Measurements from ENCODE around the gene FAM90A26. TPM values are rescaled to one million over a fixed set of nuclear protein-coding genes. Genes with fewer than 3 reads are reported as not detected.
"Not testable (repeated sequence)": the region's sequence is repeated elsewhere in the genome, so short reads cannot be mapped to it uniquely, and the experiment has no call there.

The FAM90A26 gene
- total and polyA plus RNA-seq, 2 of the 8 experiments (the other 6 are each of a cell fraction or from before 2014, with no cell fraction given), result not detected

DNA sequence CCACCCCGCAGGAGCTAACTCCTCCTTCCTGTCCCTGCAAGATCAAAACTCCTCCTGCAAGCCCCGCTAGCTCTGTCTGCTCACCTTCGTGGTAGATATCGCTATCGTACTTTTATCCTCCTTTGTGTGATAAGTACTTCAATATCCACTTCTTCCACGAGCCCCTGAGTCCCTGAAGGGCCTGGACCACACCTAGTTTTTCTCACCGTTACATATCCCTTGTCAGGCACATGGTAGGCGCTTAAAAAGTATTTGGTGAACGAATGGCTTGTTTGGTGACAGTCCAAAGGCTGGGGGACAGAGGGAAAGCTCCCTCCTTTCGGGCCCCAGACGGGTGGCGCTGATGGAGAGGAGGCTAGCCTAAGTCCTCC lies 18.4 kb upstream of the FAM90A26 start:
- H3K23me2 ChIP-seq (ENCODE audit: low read depth, low read length); H2BK15ac ChIP-seq (ENCODE audit: low read length); H3K27ac ChIP-seq (ENCODE audit: low read depth, low read length); H4K20me1 ChIP-seq (replicated peaks in 1 of 2; ENCODE audit: control insufficient read depth in 1 of 2, insufficient read depth in 2 of 2, low read length in 2 of 2); H2BK12ac ChIP-seq (ENCODE audit: low read depth, low read length); H2BK20ac ChIP-seq (ENCODE audit: low read length); H2AFZ ChIP-seq (ENCODE audit: low read length); H3K4me1 ChIP-seq (replicated peaks in 1 of 4; ENCODE audit: control insufficient read depth in 3 of 4, insufficient read depth in 4 of 4, low read length in 3 of 4); H3K79me1 ChIP-seq (ENCODE audit: low read depth, low read length); H3K56ac ChIP-seq (replicated peaks; ENCODE audit: insufficient read length, low read depth, low read length); H3K4ac ChIP-seq (replicated peaks; ENCODE audit: insufficient read length, low read depth, low read length); H2BK120ac ChIP-seq (replicated peaks; ENCODE audit: low read depth, low read length); H4K91ac ChIP-seq (replicated peaks; ENCODE audit: insufficient read length, low read length); DNase-seq (ENCODE audit: low read depth in 1 of 2, low spot score in 2 of 2); FAIRE-seq; CTCF ChIA-PET (ENCODE audit: partially characterized antibody); POLR2A ChIA-PET (ENCODE audit: partially characterized antibody); H3K18ac ChIP-seq (ENCODE audit: extremely low read depth, low read length); H2AK5ac ChIP-seq (ENCODE audit: low read depth, low read length); H3K36me3 ChIP-seq (ENCODE audit: control insufficient read depth in 2 of 4, insufficient read depth in 4 of 4, low read length in 3 of 4); H4K5ac ChIP-seq (ENCODE audit: insufficient read length, low read depth, low read length); H3K79me2 ChIP-seq (ENCODE audit: control insufficient read depth in 1 of 2, insufficient read depth in 2 of 2, low read length in 2 of 2); H3K23ac ChIP-seq (ENCODE audit: insufficient read length); H3K27me3 ChIP-seq (replicated peaks in 1 of 4; ENCODE audit: control insufficient read depth in 3 of 4, extremely low read depth in 1 of 4, insufficient read depth in 3 of 4, low read length in 3 of 4); H2BK5ac ChIP-seq (ENCODE audit: low read depth, low read length); H3K14ac ChIP-seq (ENCODE audit: insufficient read length); H4K8ac ChIP-seq (ENCODE audit: extremely low read depth, insufficient read depth, low read length): not testable (repeated sequence)
- 82% methylated on average over 12 of the region's 12 CpGs; no CpG with 5 or more reads in 1 of the 2 experiments for WGBS, 2 experiments (ENCODE audit: extremely low coverage in 1 of 2, insufficient coverage in 1 of 2, insufficient read length in 1 of 2, insufficient replicate concordance in 2 of 2, low coverage in 1 of 2, low lambda C conversion rate in 2 of 2, missing lambda C conversion rate in 1 of 2)
- H3K4me3 ChIP-seq (ENCODE audit: extremely low read depth in 1 of 4, insufficient read depth in 2 of 4, low read depth in 3 of 4, low read length in 4 of 4), result peak overlapping the region in 1 of 4 experiments; percentile 70; a peak in 2 of 8 replicates
- H3K9ac ChIP-seq (replicated peaks in 1 of 4; ENCODE audit: extremely low read depth in 1 of 4, low read depth in 3 of 4, low read length in 3 of 4), result peak overlapping the region in 1 of 4 experiments; percentile 50; a peak in 1 of 7 replicates
- peak overlapping the region in 1 of 2 experiments; percentile 52; a peak in 2 of 4 replicates for H3K4me2 ChIP-seq (ENCODE audit: insufficient read depth in 1 of 2, low read depth in 2 of 2, low read length in 2 of 2)
- peaks cover 4 to 64% of the 10 kb centered on the region in 2 experiments; a peak in 2 of 4 replicates for H3K9me3 ChIP-seq (ENCODE audit: insufficient read depth in 2 of 2, low read depth in 1 of 2, low read length in 1 of 2)
